Lower leg skin (tissue), 3 donors: ENCODE measurements around the gene PISD.

Experiments
- POLR2A ChIP-seq, 2 donors: fragments of 450-650 bp; IDR thresholded peaks; one replicate each; pipeline ENCODE4 v1.6.1; 2016 to 2017; ENCODE audit warnings: antibody characterized with exemption in 2 of 2, mild to moderate bottlenecking in 1 of 2, moderate library complexity in 1 of 2
- TF ChIP-seq, protein P1 (sequence below), 3 donors: fragments of 450-650 bp; IDR thresholded peaks; one replicate each; pipeline ENCODE4 v1.5.1; 2016; ENCODE audit warnings: antibody characterized with exemption in 3 of 3, mild to moderate bottlenecking in 3 of 3, moderate library complexity in 2 of 3

GRCh38 chr22:31612891-31613285, 49.1 kb downstream of the PISD start:
- TF ChIP-seq, protein P1, sequence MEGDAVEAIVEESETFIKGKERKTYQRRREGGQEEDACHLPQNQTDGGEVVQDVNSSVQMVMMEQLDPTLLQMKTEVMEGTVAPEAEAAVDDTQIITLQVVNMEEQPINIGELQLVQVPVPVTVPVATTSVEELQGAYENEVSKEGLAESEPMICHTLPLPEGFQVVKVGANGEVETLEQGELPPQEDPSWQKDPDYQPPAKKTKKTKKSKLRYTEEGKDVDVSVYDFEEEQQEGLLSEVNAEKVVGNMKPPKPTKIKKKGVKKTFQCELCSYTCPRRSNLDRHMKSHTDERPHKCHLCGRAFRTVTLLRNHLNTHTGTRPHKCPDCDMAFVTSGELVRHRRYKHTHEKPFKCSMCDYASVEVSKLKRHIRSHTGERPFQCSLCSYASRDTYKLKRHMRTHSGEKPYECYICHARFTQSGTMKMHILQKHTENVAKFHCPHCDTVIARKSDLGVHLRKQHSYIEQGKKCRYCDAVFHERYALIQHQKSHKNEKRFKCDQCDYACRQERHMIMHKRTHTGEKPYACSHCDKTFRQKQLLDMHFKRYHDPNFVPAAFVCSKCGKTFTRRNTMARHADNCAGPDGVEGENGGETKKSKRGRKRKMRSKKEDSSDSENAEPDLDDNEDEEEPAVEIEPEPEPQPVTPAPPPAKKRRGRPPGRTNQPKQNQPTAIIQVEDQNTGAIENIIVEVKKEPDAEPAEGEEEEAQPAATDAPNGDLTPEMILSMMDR (IDR thresholded peaks at IDR 0.05), result no peak
- TF ChIP-seq POLR2A (IDR thresholded peaks at IDR 0.05), result no peak
